ENCODE measurements around the gene OSGIN1.

Gene OSGIN1

GRCh38 chr16:84014570-84015327 lies 61.7 kb downstream of the OSGIN1 start:
- TF ChIP-seq CTCF (IDR thresholded peaks at IDR 0.05; ENCODE audit: insufficient read depth, low read depth, low read length, missing control alignments): no peak
- DNase-seq (ENCODE audit: low read depth): no peak
- no peak overlapping the region for H3K4me3 ChIP-seq (ENCODE audit: low read length)

GRCh38 chr16:84015399-84015798 lies 62.4 kb downstream of the OSGIN1 start:
- no peak for TF ChIP-seq CTCF (IDR thresholded peaks at IDR 0.05; ENCODE audit: insufficient read depth, low read depth, low read length, missing control alignments)

More at GRCh38 chr16:84015399-84015798, 62.4 kb downstream of the OSGIN1 start:
- H3K4me3 ChIP-seq (ENCODE audit: low read length): no peak overlapping the region
- DNase-seq (ENCODE audit: low read depth): no peak
